Neural cell (in vitro differentiated cells): ENCODE measurements around the gene HEY2. TPM values are rescaled to one million over a fixed set of nuclear protein-coding genes. Genes with fewer than 3 reads are reported as not detected.

ENCODE experiments used
- H2AFZ ChIP-seq: fragments of 200-600, 300-800 bp; sonication (generic), shearing (Covaris generic); 2 replicates; pipeline ENCODE4 v1.6.0; 2014; ENCODE audit warnings: low read depth, mild to moderate bottlenecking, antibody characterized with exemption, low read length, moderate library complexity
- H3F3A ChIP-seq: fragments of 200-600 bp; shearing (Covaris generic); 2 replicates; pipeline ENCODE4 v1.6.1; 2016; ENCODE audit warnings: mild to moderate bottlenecking, moderate library complexity, mixed read lengths, antibody characterized with exemption, low read length; ENCODE audit not compliant: insufficient read depth, poor library complexity, severe bottlenecking
- H3K27ac ChIP-seq: fragments of 200-600, 300-800 bp; sonication (generic), shearing (Covaris generic); 2 replicates; pipeline ENCODE4 v1.5.1; 2014; ENCODE audit warnings: mild to moderate bottlenecking, low read length, moderate library complexity
- H3K27me3 ChIP-seq: fragments of 300-800, 200-600 bp; sonication (generic), shearing (Covaris generic); 2 replicates; pipeline ENCODE4 v1.6.0; 2014; ENCODE audit warnings: mild to moderate bottlenecking, low read depth, low read length, moderate library complexity; ENCODE audit not compliant: insufficient read depth
- H3K36me3 ChIP-seq: fragments of 300-800, 200-600 bp; sonication (generic), shearing (Covaris generic); 2 replicates; pipeline ENCODE4 v1.5.1; 2014; ENCODE audit warnings: mild to moderate bottlenecking, antibody characterized with exemption, low read length, moderate library complexity; ENCODE audit not compliant: insufficient read depth
- H3K4me2 ChIP-seq: fragments of 300-800, 200-600 bp; sonication (generic), shearing (Covaris generic); 2 replicates; pipeline ENCODE4 v1.6.0; 2014; ENCODE audit warnings: mild to moderate bottlenecking, low read length
- H3K4me3 ChIP-seq: fragments of 300-800, 200-600 bp; sonication (generic), shearing (Covaris generic); 2 replicates; pipeline ENCODE4 v1.5.1; 2014; ENCODE audit warnings: mild to moderate bottlenecking, low read length, moderate library complexity
- H3K79me2 ChIP-seq: fragments of 200-600 bp; shearing (Covaris generic); replicated peaks from 2 replicates; pipeline ENCODE4 v1.6.0; 2014; ENCODE audit warnings: mild to moderate bottlenecking, low read length, moderate library complexity; ENCODE audit not compliant: insufficient read depth
- H3K9ac ChIP-seq: fragments of 300-800, 200-600 bp; sonication (generic), shearing (Covaris generic); 2 replicates; pipeline ENCODE4 v1.6.1; 2016; ENCODE audit warnings: mild to moderate bottlenecking, low read length, mixed read lengths
- H3K9me2 ChIP-seq: fragments of 200-600 bp; shearing (Covaris generic); 2 replicates; pipeline ENCODE4 v1.6.1; 2016; ENCODE audit warnings: mild to moderate bottlenecking, low read length, mixed read lengths; ENCODE audit not compliant: insufficient read depth
- H3K9me3 ChIP-seq: fragments of 200-600, 300-800 bp; sonication (generic), shearing (Covaris generic); 2 replicates; pipeline ENCODE4 v1.6.1; 2016; ENCODE audit warnings: mild to moderate bottlenecking, mixed run types, low read length, moderate library complexity, mixed read lengths
- H4K20me1 ChIP-seq: fragments of 200-600 bp; shearing (Covaris generic); 2 replicates; pipeline ENCODE4 v1.6.1; 2016; ENCODE audit warnings: mild to moderate bottlenecking, mixed run types; ENCODE audit not compliant: insufficient read depth
- EP300 ChIP-seq: fragments of 450-650 bp; conservative IDR thresholded peaks from 2 replicates; pipeline ENCODE4 v1.6.1; 2014; ENCODE audit warnings: antibody characterized with exemption, mild to moderate bottlenecking, moderate library complexity; ENCODE audit not compliant: poor library complexity, severe bottlenecking
- EZH2 ChIP-seq: fragments of 200-600, 300-800 bp; shearing (Covaris generic), sonication (generic); IDR thresholded peaks from 2 replicates; pipeline ENCODE4 v1.6.1; 2014; ENCODE audit warnings: antibody characterized with exemption, low read length, borderline replicate concordance, mild to moderate bottlenecking; ENCODE audit not compliant: insufficient read depth, poor library complexity, severe bottlenecking
- MXI1 ChIP-seq: fragments of 450-650 bp; conservative IDR thresholded peaks from 2 replicates; pipeline ENCODE4 v1.6.1; 2014; ENCODE audit warnings: antibody characterized with exemption, mild to moderate bottlenecking; ENCODE audit not compliant: poor library complexity, severe bottlenecking
- POLR2AphosphoS5 ChIP-seq: IDR thresholded peaks from 2 replicates; pipeline ENCODE4 v1.6.1; 2012
- RAD21 ChIP-seq: fragments of 450-650 bp; conservative IDR thresholded peaks from 2 replicates; pipeline ENCODE4 v1.6.1; 2014; ENCODE audit warnings: antibody characterized with exemption, mild to moderate bottlenecking, moderate library complexity
- SMC3 ChIP-seq: fragments of 450-650 bp; conservative IDR thresholded peaks from 2 replicates; pipeline ENCODE4 v1.6.1; 2014; ENCODE audit warnings: antibody characterized with exemption, mild to moderate bottlenecking, moderate library complexity; ENCODE audit not compliant: poor library complexity
- TAF1 ChIP-seq: IDR thresholded peaks from 2 replicates; pipeline ENCODE4 v1.6.1; 2012; ENCODE audit warnings: low read depth
- polyA plus RNA-seq: library from polyadenylated mRNA; depleted of rRNA; stranded (reverse); fragments of >200 nt; gene quantifications from 2 replicates; pipeline ENCODE4 v1.2.3, GENCODE V29; 2014
- TF ChIP-seq, protein P1 (sequence below): IDR thresholded peaks from 2 replicates; pipeline ENCODE4 v1.6.1; 2012; ENCODE audit warnings: borderline replicate concordance
- TF ChIP-seq, protein P2 (sequence below): fragments of 450-650 bp; IDR thresholded peaks from 2 replicates; pipeline ENCODE4 v1.5.1; 2014; ENCODE audit warnings: antibody characterized with exemption, mild to moderate bottlenecking, moderate library complexity; ENCODE audit not compliant: poor library complexity, severe bottlenecking

HEY2 gene
- polyA plus RNA-seq, 1 donor from 2014 or later: 0.20 TPM

DNA sequence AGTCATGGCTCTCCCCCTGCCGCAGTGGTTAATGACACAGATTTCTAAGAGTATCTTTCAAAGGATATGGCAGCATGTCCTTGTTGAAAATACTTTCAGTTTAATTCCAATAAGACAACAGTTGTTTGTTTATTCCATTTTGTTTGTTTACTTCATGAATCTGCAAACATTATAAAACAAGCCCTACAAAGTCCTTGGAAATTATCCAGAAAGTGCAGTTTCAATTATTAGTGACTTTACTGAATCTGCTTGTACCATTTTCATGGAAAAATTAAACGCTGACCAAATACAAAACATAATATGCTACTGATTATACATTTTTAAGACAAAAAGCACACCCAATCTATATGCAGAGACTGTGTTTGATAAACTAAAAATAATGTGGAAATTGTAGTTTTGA, 3.3 kb downstream of the HEY2 start:
- Histone ChIP-seq H2AFZ (no peak overlapping the region), H3F3A (no peaks in the 10 kb centered on the region), H3K36me3 (no peaks in the 10 kb centered on the region), H3K27ac (no peak overlapping the region), H3K9me3 (no peaks in the 10 kb centered on the region), H4K20me1 (no peaks in the 10 kb centered on the region), H3K4me2 (no peak overlapping the region), H3K9me2 (no peaks in the 10 kb centered on the region), H3K79me2 (no peaks in the 10 kb centered on the region), H3K27me3 (peaks cover 49% of the 10 kb centered on the region), H3K9ac (no peak overlapping the region), H3K4me3 (no peak overlapping the region)
- TF ChIP-seq SMC3: no peak
- no peak for TF ChIP-seq EZH2
- TF ChIP-seq RAD21: no peak
- TF ChIP-seq, protein P1, sequence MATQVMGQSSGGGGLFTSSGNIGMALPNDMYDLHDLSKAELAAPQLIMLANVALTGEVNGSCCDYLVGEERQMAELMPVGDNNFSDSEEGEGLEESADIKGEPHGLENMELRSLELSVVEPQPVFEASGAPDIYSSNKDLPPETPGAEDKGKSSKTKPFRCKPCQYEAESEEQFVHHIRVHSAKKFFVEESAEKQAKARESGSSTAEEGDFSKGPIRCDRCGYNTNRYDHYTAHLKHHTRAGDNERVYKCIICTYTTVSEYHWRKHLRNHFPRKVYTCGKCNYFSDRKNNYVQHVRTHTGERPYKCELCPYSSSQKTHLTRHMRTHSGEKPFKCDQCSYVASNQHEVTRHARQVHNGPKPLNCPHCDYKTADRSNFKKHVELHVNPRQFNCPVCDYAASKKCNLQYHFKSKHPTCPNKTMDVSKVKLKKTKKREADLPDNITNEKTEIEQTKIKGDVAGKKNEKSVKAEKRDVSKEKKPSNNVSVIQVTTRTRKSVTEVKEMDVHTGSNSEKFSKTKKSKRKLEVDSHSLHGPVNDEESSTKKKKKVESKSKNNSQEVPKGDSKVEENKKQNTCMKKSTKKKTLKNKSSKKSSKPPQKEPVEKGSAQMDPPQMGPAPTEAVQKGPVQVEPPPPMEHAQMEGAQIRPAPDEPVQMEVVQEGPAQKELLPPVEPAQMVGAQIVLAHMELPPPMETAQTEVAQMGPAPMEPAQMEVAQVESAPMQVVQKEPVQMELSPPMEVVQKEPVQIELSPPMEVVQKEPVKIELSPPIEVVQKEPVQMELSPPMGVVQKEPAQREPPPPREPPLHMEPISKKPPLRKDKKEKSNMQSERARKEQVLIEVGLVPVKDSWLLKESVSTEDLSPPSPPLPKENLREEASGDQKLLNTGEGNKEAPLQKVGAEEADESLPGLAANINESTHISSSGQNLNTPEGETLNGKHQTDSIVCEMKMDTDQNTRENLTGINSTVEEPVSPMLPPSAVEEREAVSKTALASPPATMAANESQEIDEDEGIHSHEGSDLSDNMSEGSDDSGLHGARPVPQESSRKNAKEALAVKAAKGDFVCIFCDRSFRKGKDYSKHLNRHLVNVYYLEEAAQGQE: no peak
- no peak for TF ChIP-seq TAF1
- TF ChIP-seq EP300: no peak
- TF ChIP-seq, protein P2, sequence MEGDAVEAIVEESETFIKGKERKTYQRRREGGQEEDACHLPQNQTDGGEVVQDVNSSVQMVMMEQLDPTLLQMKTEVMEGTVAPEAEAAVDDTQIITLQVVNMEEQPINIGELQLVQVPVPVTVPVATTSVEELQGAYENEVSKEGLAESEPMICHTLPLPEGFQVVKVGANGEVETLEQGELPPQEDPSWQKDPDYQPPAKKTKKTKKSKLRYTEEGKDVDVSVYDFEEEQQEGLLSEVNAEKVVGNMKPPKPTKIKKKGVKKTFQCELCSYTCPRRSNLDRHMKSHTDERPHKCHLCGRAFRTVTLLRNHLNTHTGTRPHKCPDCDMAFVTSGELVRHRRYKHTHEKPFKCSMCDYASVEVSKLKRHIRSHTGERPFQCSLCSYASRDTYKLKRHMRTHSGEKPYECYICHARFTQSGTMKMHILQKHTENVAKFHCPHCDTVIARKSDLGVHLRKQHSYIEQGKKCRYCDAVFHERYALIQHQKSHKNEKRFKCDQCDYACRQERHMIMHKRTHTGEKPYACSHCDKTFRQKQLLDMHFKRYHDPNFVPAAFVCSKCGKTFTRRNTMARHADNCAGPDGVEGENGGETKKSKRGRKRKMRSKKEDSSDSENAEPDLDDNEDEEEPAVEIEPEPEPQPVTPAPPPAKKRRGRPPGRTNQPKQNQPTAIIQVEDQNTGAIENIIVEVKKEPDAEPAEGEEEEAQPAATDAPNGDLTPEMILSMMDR: no peak
- no peak for TF ChIP-seq MXI1
- no peak for TF ChIP-seq POLR2AphosphoS5

GRCh38 chr6:125753218-125753936, 3.9 kb downstream of the HEY2 start:
- no peak overlapping the region for H2AFZ ChIP-seq
- no peaks in the 10 kb centered on the region for H4K20me1 ChIP-seq
- H3F3A ChIP-seq: no peaks in the 10 kb centered on the region
- no peaks in the 10 kb centered on the region for H3K36me3 ChIP-seq
- H3K9me2 ChIP-seq: no peaks in the 10 kb centered on the region
- H3K27ac ChIP-seq: no peak overlapping the region
- H3K79me2 ChIP-seq: no peaks in the 10 kb centered on the region
- H3K9me3 ChIP-seq: no peaks in the 10 kb centered on the region
- H3K4me2 ChIP-seq: no peak overlapping the region
- TF ChIP-seq, protein P2: peak; percentile 67
- TF ChIP-seq EP300 (no peak), RAD21 (peak; percentile 74), SMC3 (peak; percentile 82)
- H3K27me3 ChIP-seq: peaks cover 43% of the 10 kb centered on the region
- H3K4me3 ChIP-seq: no peak overlapping the region
- H3K9ac ChIP-seq: no peak overlapping the region
